GM21423 (cell line): ENCODE measurements around the gene ZNF416.
A peak's percentile ranks its signal among the peaks of the same experiment; 100 is the strongest.

Experiments
- ATAC-seq: cut with Tn5 transposase; IDR thresholded peaks from one replicate; pipeline ENCODE4 v1.9.1; 2021; ENCODE audit warnings: mild to moderate bottlenecking, moderate library complexity; ENCODE audit not compliant: unreplicated experiment

Gene ZNF416

DNA sequence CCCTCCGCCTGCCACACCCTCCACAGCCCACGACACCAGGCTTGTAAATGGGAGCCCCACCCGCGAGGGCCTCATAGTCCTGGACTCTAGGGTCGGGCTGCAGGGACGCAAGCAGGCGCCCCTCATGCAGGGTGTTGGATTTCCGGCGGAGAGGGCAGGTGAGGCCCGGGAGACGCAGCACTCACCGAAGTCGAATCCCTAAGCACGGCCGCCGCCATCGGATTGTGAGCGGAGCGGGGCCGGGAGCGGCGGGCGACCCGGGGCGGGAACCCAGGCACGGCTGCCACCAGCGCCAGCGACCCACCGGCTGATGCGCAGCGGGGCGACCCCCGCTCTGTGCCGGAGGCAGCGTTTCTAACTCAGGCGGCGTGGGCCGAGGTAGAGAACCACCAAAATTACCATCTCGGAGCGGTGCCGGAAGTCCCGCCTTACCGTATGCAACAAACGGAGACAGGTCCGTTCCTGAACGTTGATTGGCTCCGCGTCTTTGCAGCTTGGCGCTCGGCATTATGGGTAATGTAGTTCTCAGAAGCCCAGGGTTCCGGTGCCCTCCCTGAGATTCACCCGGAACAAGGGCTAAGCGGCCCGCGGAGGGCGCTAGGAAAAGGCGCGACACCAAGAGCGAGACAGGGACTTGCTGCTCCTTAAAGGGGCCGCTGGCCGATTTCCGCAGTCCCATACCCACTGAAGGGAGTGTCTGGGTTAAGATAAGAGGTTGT is at the start of gene ZNF416:
Gene ZNF416 (minus strand): TSS at position 425 of the 719 bp plus-strand sequence. CDS start 207 bp downstream, at position 218.
- peak; percentile 91 for ATAC-seq

DNA sequence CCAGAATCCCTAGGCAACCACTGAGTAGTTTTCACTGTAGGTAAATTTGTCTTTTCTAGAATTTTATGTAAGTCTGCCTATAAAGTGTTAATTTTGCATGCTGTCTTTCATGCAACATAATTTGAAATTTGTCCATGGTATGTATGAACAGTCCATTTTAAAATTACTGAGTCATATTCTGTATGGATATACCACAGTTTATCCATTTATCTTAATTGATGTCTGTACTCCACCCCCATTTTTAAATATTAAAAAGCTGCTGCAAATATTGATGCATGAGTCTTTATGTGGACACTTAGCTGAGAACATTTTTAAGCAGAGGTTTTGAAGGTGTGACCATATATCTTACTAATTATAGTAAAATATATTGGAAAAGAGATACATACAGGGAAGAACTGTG is 44.4 kb upstream of the ZNF416 start:
- ATAC-seq: no peak

GRCh38 chr19:57620673-57621348 is 42.1 kb upstream of the ZNF416 start:
- no peak for ATAC-seq

DNA sequence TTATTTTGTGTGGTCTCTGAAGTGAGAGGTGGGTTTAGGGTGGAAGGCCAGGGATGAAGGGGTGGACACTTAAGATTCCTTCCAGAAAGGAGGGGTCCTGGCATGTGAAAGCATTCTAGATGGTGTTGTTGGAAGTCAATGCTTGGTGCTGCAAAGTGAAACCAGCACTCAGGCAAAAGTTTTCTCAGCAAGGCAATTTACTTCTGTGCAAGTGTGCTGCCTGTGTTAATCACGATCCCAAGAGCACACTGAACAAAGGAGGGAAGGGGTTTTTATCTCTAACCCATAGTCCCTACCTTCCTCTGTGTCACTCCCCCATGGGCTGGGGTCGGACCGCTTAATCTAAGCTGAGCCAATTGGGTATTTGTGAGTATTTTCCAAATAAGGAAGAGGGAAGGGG is 36.6 kb upstream of the ZNF416 start:
- no peak for ATAC-seq

DNA sequence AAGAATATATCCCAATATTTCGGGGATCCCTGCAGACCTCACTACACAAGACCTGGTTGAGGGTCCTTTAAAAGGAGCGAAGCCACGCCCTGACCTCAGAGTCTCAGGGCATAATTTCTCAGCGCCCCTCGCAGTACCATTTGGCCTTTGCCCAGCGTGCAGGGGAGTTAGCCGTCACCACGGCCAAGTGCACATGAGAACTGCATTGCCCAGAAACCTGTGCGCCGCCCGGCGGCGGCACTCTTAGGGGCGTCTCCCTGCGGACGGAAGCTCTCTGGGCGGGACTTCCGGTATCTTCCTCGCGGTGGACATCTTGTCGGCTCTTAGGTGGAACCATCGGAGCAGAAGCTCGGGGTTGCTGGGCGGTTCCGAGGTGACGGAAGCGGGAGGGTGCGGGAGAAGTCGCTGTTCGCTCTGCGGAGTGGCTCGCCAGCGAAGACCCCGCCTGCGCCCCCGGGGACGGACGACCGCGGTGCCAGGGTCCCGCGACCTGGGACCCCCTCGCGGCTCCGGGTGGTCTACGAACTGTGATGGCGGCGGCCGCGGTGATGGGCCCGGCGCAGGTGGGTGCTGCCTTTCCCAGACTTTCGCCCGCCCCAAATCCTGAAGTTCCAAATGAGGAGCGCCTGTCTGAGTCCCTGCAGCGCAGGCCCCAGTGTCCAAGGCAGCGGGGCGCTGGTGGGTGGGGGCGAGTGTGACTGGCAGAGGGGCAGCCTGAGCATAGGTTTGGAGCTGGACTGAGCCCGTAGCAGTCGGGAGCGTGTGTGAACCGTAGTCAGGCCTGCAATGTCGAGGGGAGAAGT is 35.4 kb upstream of the ZNF416 start, which contains the start of gene ZNF134:
Gene ZNF134 (plus strand): TSS at position 302 of the 803 bp plus-strand sequence. CDS start 5,227 bp downstream, outside the sequence.
- peak; percentile 96 for ATAC-seq

DNA sequence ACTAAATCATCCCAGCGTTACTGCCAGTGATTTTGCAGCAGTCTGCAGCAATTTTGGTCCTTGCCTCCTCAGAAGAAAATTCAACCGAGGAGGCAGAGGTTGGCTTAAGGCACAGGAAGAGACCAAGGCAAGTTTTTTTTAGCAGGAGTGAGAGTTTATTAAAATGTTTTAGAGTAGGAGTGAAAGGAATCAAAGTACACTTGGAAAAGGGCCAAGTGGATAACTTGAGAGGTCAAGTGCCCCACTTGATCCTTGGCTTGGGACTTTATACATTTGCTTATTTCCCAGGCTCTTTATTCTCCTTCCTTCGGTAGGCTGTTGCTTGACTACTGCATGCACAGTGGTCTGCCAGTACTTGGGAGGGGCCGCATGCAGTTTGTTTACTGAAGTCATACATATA is 32.4 kb upstream of the ZNF416 start:
- ATAC-seq: no peak

GRCh38 chr19:57606931-57607330 is 28.2 kb upstream of the ZNF416 start:
- no peak for ATAC-seq

DNA sequence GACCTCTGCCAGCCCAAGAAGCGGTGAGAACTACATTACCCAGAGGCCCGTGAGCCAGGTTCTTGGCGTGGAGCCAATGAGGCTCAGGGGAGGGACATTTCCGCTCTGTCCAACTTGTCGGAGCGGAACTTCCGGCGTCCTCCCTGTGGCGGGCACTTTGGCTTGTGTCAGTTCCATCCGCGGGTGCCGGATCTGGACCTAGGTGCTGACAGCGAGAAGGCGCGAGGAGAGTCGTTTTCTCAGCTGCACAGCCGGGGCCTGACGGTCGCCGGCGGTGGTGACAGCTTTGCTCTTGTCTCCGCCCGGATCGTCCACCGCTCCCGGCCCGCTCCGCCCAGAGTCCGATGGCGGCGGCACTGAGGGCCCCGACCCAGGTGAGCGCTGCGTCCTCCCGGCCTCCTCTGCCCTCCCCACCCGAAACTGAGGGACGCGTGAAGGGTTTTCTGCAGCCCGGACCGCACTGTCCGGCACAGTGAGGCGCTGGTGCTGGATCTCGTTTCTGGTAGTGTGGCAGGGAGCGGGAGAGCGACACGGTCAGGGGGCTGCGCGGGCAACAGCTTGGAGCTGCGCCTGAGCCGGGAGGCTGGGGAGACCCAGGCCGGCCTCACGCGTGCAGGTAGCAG is 21.2 kb upstream of the ZNF416 start, which contains the start of gene ZNF530:
Gene ZNF530 (plus strand): TSS at position 125 of the 623 bp plus-strand sequence. CDS start 4,461 bp downstream, outside the sequence.
- peak; percentile 93 for ATAC-seq

- no peak for ATAC-seq
Observed at GRCh38 chr19:57599377-57599760, 20.7 kb upstream of the ZNF416 start.

DNA sequence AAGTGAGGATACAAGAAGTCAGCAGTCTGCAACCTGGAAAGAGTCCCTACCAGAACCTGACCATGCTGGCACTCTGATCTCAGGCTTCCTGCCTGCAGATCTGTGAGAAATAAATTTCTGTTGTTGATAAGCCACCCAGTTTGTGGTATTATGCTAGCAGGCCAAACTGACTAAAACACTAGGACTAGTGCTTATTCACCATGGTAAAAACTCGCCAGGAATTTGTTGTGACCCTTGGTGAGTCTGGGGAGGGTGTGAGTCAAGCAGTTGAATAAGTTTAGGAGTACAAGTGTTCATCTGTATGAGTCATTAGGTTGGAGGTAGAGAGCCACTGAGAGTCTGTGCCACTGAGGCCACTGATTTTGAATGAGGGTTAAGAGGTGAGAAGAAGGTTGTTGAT is 8.8 kb upstream of the ZNF416 start:
- no peak for ATAC-seq

DNA sequence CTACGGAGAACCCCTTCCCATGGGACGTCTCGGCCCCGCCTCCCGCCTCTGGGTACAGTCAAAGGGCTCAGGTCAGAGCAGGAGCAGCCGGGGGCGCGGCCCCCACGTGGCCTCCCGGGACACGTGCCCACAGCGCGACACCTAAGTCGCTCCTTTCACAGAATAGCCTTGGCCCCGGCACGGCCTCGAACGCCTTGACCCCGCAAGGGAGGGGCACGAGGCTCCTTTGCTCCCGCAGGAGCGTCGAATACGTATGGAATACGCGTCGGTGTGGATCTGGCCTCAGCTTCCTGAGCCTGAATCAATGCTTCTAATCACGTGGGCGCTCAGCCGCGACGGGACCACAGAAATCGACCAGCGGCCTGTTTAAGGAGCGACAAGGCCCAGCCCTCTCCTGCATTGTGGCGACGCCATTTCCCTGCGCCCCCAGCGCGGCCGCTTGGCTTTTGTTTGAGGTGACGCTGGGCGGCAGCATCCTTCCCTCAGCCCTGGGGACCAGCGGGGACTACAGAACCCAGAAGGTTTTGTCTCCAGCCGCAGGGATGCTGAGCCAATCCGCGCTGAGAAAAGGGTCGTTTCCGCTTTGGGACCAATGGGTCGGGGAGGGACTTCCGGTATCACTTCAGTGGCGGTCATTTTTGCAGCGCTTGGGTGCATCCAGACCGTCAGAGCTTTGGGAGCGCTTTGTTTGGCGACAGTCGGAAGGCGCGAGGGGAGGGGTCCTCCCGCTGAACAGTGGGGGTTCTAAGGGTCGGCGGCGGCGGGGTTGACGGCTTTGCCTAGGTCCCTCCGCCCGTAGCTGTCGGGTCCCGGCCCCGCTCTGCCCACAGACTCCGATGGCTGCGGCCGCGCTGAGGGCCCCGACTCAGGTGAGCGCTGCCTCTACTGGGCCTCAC is 5.1 kb upstream of the ZNF416 start, which contains the start of gene ZIK1:
Gene ZIK1 (plus strand): TSS at position 625 of the 896 bp plus-strand sequence. CDS start 212 bp downstream, at position 837.
- peak; percentile 80 for ATAC-seq

DNA sequence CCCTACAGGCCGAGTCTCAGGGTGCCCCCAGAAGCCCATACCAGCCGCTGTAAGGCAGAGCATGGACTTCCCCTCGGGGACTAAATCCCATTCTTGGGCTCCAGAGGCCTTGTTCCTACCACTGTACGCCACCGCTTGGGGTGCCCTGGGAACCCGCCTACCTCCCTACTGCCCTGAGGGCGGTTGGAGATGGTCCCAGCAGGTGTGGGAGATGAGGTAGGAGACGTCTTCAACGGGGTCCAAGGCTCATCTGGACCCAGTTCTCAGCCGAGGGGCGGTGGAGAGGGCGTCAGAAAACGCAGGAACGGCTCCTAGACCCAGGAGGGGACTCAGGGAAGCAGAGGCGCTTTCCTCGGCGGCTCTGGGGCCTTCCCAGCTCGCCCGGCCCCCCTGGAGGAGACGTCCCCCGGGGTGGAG is 4.4 kb upstream of the ZNF416 start:
- no peak for ATAC-seq

- ATAC-seq: no peak
Observed at GRCh38 chr19:57576661-57577060, 2.0 kb downstream of the ZNF416 start.

DNA sequence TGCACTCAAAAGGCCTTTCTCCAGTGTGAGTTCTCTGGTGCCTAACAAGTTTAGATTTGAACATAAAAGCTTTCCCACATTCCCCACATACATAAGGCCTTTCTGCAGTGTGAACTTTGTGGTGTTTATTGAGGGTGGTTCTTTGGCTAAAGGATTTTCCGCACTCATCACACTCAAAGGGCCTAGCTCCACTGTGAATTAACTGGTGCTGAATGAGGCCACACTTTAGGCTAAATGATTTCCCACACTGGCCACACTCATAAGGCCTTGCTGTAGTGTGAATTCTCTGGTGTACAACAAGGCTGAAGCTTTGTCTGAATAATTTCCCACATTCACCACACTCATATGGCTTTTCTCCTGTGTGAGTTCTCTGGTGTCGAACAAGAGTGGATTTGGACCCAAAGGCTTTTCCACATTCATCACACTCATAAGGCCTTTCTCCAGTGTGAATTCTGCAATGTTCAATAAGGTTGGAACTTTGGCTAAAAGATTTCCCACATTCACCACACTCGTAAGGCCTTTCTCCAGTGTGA is 6.2 kb downstream of the ZNF416 start:
- no peak for ATAC-seq

DNA sequence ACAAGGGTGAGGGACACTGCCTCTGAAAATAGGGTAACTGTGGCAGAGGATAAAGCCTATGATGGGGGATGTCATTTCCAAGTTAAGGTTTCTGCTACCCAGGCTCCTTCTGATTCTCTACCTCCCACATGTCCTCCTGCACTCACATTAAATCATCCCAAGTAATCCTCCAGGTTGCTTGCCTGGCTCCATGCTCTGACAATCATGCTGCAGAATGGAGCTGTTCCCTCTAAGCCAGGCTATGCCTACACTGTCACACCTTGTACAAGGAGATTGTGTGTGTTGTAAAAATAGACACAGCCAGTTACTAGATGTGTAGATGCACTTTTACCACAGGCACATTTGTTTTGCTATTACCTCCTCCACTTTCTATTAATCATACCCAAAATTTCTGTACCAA is 8.0 kb downstream of the ZNF416 start:
- ATAC-seq: no peak

GRCh38 chr19:57566396-57567265 is 12.1 kb downstream of the ZNF416 start:
- ATAC-seq: no peak

DNA sequence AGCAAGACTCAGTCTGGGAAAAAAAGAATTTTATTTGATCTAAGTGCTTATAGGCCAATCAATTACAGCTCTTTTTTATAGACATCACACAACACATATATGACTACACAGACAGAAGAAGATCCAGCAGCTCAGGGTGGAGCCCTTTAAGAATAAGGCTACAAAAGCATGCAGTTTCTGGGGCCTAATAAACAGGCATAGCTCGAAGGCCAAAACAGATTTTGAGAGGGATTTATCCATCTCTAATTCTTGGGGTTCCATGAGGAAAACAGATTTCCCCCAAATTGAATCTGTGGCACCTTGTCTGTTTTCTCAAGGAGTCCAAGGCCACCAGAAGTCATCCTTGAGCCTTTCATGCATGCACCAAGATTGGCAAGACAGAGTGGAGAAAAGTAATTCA is 15.2 kb downstream of the ZNF416 start:
- ATAC-seq: no peak

DNA sequence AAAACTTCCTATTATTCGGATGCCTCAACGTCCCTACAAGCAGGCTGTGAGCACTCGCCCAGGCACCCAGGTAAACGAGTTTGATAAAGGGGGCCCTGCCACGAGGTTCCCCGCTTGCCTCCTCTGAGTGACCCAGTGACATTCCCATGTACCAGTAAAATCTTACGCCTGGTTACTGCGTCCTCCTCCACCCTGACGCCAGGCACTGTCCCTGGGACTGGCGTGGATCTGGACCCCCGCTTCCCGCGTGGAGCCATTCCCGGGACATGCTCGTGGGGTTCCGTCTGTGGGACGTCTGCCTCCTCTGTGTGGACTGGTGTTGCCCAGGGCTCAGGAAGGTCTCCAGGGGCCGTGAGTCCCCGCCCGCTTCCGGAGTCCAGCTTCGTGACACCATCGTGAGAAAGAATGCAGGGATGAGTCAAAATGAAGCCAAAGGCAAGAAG is 18.6 kb downstream of the ZNF416 start:
- ATAC-seq: no peak
